GM12873 (cell line): ENCODE data around the gene CAMP.

Experiments used
- CTCF ChIP-seq: IDR thresholded peaks from 2 replicates; pipeline ENCODE4 v1.5.1; 2012; ENCODE audit warnings: low read depth, mild to moderate bottlenecking, moderate library complexity, low read length, control low read depth; ENCODE audit not compliant: insufficient read depth; ENCODE audit errors: missing control alignments

CAMP gene

GRCh38 chr3:48268381-48268935, 45.2 kb downstream of the CAMP start:
- no peak for TF ChIP-seq CTCF

- TF ChIP-seq CTCF, result no peak
Observed at GRCh38 chr3:48268936-48269561, 45.8 kb downstream of the CAMP start.

- no peak for TF ChIP-seq CTCF
Observed at GRCh38 chr3:48269592-48269991, 46.3 kb downstream of the CAMP start.

GRCh38 chr3:48270306-48270705, 47.0 kb downstream of the CAMP start:
- TF ChIP-seq CTCF, result no peak

- no peak for TF ChIP-seq CTCF
Observed at GRCh38 chr3:48271763-48272498, 48.6 kb downstream of the CAMP start.

GRCh38 chr3:48273594-48274211, 50.4 kb downstream of the CAMP start:
- TF ChIP-seq CTCF, result peak; percentile 88

- TF ChIP-seq CTCF, result no peak
Observed at GRCh38 chr3:48274452-48274851, 51.2 kb downstream of the CAMP start.
